UCSD-AML1 (cell line): ENCODE data around the gene USP17L29.
"Not testable (repeated sequence)": the region's sequence is repeated elsewhere in the genome, so short reads cannot be mapped to it uniquely, and the experiment has no call there.

ENCODE experiments used
- DNase-seq: peaks from one replicate; lab custom pipeline; 2025; ENCODE audit not compliant: unreplicated experiment; lab: John Stamatoyannopoulos, UW

The USP17L29 gene, protein sequence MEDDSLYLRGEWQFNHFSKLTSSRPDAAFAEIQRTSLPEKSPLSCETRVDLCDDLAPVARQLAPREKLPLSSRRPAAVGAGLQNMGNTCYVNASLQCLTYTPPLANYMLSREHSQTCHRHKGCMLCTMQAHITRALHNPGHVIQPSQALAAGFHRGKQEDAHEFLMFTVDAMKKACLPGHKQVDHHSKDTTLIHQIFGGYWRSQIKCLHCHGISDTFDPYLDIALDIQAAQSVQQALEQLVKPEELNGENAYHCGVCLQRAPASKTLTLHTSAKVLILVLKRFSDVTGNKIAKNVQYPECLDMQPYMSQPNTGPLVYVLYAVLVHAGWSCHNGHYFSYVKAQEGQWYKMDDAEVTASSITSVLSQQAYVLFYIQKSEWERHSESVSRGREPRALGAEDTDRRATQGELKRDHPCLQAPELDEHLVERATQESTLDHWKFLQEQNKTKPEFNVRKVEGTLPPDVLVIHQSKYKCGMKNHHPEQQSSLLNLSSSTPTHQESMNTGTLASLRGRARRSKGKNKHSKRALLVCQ

DNA sequence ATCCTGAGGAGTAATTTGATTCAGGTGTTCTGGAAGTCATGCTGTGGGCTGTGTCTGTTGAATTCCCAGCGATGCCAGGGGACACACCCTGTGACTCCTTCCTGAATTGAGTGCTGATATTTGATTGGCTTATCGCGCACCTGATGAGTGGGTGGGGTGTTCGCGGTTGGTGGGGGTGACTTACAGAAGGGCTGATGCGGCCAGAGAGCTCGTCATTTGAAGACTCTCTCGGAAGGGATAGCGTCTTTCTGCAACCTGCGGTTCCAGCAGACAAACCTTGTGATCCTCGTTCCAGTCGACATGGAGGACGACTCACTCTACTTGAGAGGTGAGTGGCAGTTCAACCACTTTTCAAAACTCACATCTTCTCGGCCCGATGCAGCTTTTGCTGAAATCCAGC, at the start of gene USP17L29:
USP17L29 (plus strand) TSS at position 301 of the 400 bp plus-strand sequence; CDS start at position 301, 0 bp downstream.
- not testable (repeated sequence) for DNase-seq

GRCh38 chr4:9324191-9324590, 29.2 kb upstream of the USP17L29 start:
- DNase-seq, result not testable (repeated sequence)

- not testable (repeated sequence) for DNase-seq
These were observed 28.6 kb upstream of the USP17L29 start, which contains the start of gene USP17L24 for GRCh38 chr4:9324865-9325264. Gene USP17L24 (plus strand): TSS chr4:9325165. CDS start chr4:9325165, 0 bp downstream.

- DNase-seq, result not testable (repeated sequence)
These were observed 23.8 kb upstream of the USP17L29 start, which contains the start of gene USP17L25 for GRCh38 chr4:9329611-9330010. Gene USP17L25 (plus strand): TSS chr4:9329911. CDS start chr4:9329911, 0 bp downstream.

GRCh38 chr4:9334358-9334757, 19.1 kb upstream of the USP17L29 start, which contains the start of gene USP17L26:
Gene USP17L26 (plus strand): TSS chr4:9334658. CDS start chr4:9334658, 0 bp downstream.
- DNase-seq, result not testable (repeated sequence)

DNA sequence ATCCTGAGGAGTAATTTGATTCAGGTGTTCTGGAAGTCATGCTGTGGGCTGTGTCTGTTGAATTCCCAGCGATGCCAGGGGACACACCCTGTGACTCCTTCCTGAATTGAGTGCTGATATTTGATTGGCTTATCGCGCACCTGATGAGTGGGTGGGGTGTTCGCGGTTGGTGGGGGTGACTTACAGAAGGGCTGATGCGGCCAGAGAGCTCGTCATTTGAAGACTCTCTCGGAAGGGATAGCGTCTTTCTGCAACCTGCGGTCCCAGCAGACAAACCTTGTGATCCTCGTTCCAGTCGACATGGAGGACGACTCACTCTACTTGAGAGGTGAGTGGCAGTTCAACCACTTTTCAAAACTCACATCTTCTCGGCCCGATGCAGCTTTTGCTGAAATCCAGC, 14.3 kb upstream of the USP17L29 start, which contains the start of gene USP17L5:
USP17L5 (plus strand) TSS at position 301 of the 400 bp plus-strand sequence; CDS start at position 301, 0 bp downstream.
- not testable (repeated sequence) for DNase-seq

DNA sequence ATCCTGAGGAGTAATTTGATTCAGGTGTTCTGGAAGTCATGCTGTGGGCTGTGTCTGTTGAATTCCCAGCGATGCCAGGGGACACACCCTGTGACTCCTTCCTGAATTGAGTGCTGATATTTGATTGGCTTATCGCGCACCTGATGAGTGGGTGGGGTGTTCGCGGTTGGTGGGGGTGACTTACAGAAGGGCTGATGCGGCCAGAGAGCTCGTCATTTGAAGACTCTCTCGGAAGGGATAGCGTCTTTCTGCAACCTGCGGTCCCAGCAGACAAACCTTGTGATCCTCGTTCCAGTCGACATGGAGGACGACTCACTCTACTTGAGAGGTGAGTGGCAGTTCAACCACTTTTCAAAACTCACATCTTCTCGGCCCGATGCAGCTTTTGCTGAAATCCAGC, 9.6 kb upstream of the USP17L29 start, which contains the start of gene USP17L27:
USP17L27 (plus strand) TSS at position 301 of the 400 bp plus-strand sequence; CDS start at position 301, 0 bp downstream.
- not testable (repeated sequence) for DNase-seq

- not testable (repeated sequence) for DNase-seq
These were observed 4.8 kb upstream of the USP17L29 start, which contains the start of gene USP17L28 for GRCh38 chr4:9348593-9348992. Gene USP17L28 (plus strand): TSS chr4:9348893. CDS start chr4:9348893, 0 bp downstream.

DNA sequence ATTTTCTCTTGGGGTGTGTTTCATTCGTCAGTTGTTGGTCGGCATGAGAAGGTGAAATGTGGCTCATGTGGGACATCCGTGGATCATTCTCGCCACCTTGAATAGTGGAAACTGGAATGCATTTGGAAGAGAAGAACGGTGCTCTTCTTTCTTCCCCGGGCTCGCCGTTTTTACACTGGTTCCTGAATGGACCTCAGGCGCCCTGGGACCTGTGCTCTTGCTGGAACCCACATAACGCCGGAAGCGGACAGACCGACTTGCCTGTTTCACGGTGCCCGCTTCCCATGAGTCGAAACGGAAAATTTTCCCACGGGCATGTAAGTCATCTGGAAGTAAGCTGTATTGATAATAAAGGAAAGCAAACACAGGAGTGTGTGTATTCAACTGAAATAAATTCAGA, 2.6 kb upstream of the USP17L29 start:
- DNase-seq, result not testable (repeated sequence)

DNA sequence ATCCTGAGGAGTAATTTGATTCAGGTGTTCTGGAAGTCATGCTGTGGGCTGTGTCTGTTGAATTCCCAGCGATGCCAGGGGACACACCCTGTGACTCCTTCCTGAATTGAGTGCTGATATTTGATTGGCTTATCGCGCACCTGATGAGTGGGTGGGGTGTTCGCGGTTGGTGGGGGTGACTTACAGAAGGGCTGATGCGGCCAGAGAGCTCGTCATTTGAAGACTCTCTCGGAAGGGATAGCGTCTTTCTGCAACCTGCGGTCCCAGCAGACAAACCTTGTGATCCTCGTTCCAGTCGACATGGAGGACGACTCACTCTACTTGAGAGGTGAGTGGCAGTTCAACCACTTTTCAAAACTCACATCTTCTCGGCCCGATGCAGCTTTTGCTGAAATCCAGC, 9.4 kb downstream of the USP17L29 start, which contains the start of gene USP17L30:
USP17L30 (plus strand) TSS at position 301 of the 400 bp plus-strand sequence; CDS start at position 301, 0 bp downstream.
- not testable (repeated sequence) for DNase-seq

GRCh38 chr4:9379881-9380280, 26.4 kb downstream of the USP17L29 start:
- DNase-seq, result not testable (repeated sequence)

- not testable (repeated sequence) for DNase-seq
These were observed 27.6 kb downstream of the USP17L29 start for GRCh38 chr4:9381012-9381534.

- DNase-seq, result no peak
These were observed 30.7 kb downstream of the USP17L29 start for GRCh38 chr4:9384126-9384525.

- not testable (repeated sequence) for DNase-seq
These were observed 35.6 kb downstream of the USP17L29 start for GRCh38 chr4:9389001-9389400.
